Upper lobe of left lung (tissue), 6 donors: ENCODE measurements around the gene ARNT2. TPM values are rescaled to one million over a fixed set of nuclear protein-coding genes. Genes with fewer than 3 reads are reported as not detected.

Experiments used
- ATAC-seq, 2 donors: fragments of 200-7000 bp; cut with Tn5 transposase; one replicate each; pipeline ENCODE4 v1.9.1; 2022; ENCODE audit warnings: mild to moderate bottlenecking in 2 of 2, moderate library complexity in 2 of 2; ENCODE audit not compliant: low FRiP score in 2 of 2
- DNase-seq, 2 donors: peaks; one replicate each; pipeline ENCODE4 v3.0.0-alpha.2; 2019 to 2020
- H3K27ac ChIP-seq, 4 donors: fragments of 200-600 bp; sonication (generic); one replicate each; pipeline ENCODE4 v1.5.1; 2016 to 2019
- H3K27me3 ChIP-seq, 4 donors: fragments of 200-600 bp; sonication (generic); one replicate each; pipeline ENCODE4 v1.5.1; 2017 to 2019
- H3K36me3 ChIP-seq, 4 donors: fragments of 200-600 bp; sonication (generic); one replicate each; pipeline ENCODE4 v1.5.1; 2016 to 2019
- H3K4me1 ChIP-seq, 4 donors: fragments of 200-600 bp; sonication (generic); one replicate each; pipeline ENCODE4 v1.5.1; 2018 to 2019
- H3K4me3 ChIP-seq, 4 donors: fragments of 200-600 bp; sonication (generic); one replicate each; pipeline ENCODE4 v1.5.1; 2017 to 2019; ENCODE audit warnings: mild to moderate bottlenecking in 2 of 4, moderate library complexity in 1 of 4
- H3K9me3 ChIP-seq, 4 donors: fragments of 200-600 bp; sonication (generic); one replicate each; pipeline ENCODE4 v1.5.1; 2018 to 2019
- EP300 ChIP-seq, 4 donors: sonication (generic); formaldehyde crosslinking; IDR thresholded peaks; one replicate each; pipeline ENCODE4 v1.5.1; 2017; ENCODE audit warnings: antibody characterized with exemption in 4 of 4, control low read depth in 2 of 4
- POLR2A ChIP-seq, 4 donors: fragments of 450-650 bp; IDR thresholded peaks; one replicate each; pipeline ENCODE4 v1.5.1; 2016 to 2017; ENCODE audit warnings: antibody characterized with exemption in 4 of 4, mild to moderate bottlenecking in 2 of 4
- POLR2AphosphoS5 ChIP-seq, 2 donors: sonication (generic); formaldehyde crosslinking; IDR thresholded peaks; one replicate each; pipeline ENCODE4 v1.5.1; 2017; ENCODE audit warnings: antibody characterized with exemption in 2 of 2
- WGBS, 2 donors: methylation state at CpG; one replicate each; pipeline ENCODE4 v1.1.5; 2017 to 2018; 5-methylcytosine and 5-hydroxymethylcytosine counted together
- total RNA-seq, 6 donors: library from RNA; depleted of rRNA in 4 of 6; stranded (reverse); fragments of >200 nt in 4 of 6; gene quantifications; one replicate each; pipeline versions ENCODE4 v1.1.0 to v1.2.1, GENCODE V29; 2016 to 2021
- TF ChIP-seq, protein P1 (sequence below), 6 experiments: fragments of 450-650 bp in 4 of 6; fragments of 200-600 bp in 2 of 6; sonication (generic) in 2 of 6; IDR thresholded peaks; one replicate each; pipeline ENCODE4 v1.5.1; 2016 to 2019; ENCODE audit warnings: antibody characterized with exemption in 6 of 6
- donor health status: DM: no; HTN: no; CAD: no; lungs with moderate emphysema.
- donor health status: DM: no; HTN: yes; CAD: no; lungs with severe emphysema.

Gene ARNT2
- total RNA-seq, 6 donors from 2014 or later: 4.7 to 26.9 (median 8.4) TPM

DNA sequence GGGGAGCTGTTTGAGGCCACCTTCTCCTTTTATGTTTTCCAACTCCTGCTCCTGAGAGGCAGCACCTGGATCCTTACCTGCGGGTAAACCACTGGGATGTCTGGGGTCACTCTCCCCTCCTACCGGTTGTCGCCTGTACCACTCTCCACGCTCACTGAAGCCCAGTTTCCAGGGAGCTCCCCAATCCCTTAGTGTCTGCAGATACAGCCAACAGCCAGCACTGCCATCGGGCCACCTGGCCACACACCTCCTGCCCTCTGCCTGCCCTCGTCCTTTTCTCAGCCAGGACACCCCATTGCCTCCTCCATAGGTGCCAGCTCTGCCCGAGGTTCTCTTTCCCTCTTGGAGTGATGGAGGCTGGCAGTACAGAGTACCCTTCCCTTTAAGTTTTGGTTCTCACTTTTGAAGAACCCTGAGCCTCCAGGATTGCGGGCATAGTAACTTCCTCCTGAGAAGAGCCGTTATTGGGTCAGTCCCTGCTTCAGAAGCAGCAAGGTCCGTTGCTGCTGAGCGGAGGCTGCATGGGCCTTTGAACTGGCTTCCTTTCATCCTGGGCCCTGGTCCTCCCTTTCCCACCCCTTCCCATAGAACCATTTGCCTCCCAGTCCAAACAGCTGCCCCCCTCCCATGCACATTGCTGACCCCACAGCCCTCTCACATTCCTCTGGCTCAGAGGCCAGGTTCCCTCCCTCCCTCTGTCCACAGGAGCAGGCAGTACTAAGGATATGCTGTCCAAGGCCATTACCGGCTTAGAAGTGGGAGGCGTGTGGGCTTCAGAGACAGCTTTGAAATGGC is 30.9 kb downstream of the ARNT2 start:
- Histone ChIP-seq H3K27me3 (no peaks in the 10 kb centered on the region), H3K4me1 (peaks cover 0 to 6% (median 0%) of the 10 kb centered on the region in 4 donors), H3K4me3 (no peak overlapping the region), H3K36me3 (no peaks in the 10 kb centered on the region), H3K9me3 (no peaks in the 10 kb centered on the region), H3K27ac (no peak overlapping the region)
- WGBS, 2 donors: 76 to 77% methylated on average over 13 of the region's 13 CpGs
- TF ChIP-seq, protein P1, sequence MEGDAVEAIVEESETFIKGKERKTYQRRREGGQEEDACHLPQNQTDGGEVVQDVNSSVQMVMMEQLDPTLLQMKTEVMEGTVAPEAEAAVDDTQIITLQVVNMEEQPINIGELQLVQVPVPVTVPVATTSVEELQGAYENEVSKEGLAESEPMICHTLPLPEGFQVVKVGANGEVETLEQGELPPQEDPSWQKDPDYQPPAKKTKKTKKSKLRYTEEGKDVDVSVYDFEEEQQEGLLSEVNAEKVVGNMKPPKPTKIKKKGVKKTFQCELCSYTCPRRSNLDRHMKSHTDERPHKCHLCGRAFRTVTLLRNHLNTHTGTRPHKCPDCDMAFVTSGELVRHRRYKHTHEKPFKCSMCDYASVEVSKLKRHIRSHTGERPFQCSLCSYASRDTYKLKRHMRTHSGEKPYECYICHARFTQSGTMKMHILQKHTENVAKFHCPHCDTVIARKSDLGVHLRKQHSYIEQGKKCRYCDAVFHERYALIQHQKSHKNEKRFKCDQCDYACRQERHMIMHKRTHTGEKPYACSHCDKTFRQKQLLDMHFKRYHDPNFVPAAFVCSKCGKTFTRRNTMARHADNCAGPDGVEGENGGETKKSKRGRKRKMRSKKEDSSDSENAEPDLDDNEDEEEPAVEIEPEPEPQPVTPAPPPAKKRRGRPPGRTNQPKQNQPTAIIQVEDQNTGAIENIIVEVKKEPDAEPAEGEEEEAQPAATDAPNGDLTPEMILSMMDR (IDR thresholded peaks at IDR 0.05): no peak
- TF ChIP-seq POLR2AphosphoS5 (IDR thresholded peaks at IDR 0.05) (no peak), POLR2A (IDR thresholded peaks at IDR 0.05) (no peak), EP300 (IDR thresholded peaks at IDR 0.05) (no peak)
- ATAC-seq (peak in 1 of 2 donors; percentile 30), DNase-seq (no peak)

DNA sequence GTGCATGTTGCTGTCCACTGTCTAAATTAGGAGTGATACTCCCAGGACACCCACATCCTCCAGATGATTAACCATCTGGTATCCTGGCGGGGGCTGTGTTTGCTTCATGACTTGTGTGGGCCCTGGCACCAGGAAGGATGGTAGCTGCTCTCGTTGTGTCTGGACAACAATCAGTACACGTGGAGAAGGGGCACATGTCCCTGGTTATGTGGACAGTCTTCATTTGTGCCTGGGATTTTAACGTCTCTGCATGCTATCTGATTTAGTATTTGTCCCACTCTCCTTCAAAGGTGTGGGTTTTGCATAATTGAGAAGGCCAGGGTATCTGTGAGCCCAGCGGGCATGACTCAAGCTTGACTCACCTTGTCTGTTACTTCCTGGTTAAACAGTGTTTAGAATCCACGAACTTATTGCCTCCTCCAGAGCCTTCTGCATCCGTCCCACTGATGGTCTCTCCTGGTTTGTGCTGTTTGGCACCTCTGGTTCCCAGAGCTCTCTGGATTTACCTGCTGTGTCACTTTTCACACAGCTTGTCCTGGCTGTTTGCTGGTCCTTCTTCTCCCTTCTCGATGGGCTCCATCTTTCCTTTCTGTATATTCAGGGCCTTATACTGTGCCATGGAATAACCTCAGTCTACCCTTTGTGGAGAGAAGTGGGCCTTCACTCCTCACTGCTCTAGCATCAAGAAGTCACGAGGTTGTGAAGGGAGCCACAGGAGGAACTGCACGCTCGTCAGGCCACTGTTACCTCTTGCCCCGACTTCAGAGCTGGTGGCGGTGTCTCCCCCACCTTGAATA is 32.5 kb downstream of the ARNT2 start:
- ATAC-seq (no peak), DNase-seq (no peak)

DNA sequence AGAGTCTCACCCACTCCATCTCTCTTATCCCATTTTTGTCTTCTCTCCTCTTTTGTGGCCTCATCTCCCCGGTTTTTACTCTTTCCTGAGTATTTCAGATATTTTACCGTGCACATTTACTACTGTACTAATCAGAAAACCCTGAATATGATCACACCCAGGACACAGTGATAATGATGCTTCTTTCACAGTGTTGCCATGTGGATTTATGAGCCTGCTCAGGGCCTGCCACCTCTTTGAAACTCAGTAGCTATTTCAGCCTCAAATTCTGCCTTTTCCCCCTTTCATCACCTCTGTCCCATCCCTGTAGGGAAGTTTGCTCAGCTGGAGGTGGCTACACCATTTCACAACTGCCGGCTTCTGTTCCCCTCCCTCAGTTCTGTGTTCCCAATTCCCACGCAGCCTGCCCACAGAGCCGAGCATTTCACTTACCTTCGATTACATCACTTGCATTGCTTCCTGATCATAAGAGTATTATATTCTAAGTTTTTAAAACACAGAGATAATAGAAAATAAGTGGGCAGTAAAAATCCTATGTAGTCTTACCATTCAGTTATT is 33.2 kb downstream of the ARNT2 start:
- TF ChIP-seq, protein P1 (IDR thresholded peaks at IDR 0.05): no peak
- TF ChIP-seq EP300 (IDR thresholded peaks at IDR 0.05): no peak
- TF ChIP-seq POLR2A (IDR thresholded peaks at IDR 0.05): no peak
- TF ChIP-seq POLR2AphosphoS5 (IDR thresholded peaks at IDR 0.05): no peak
- Histone ChIP-seq H3K27me3 (no peaks in the 10 kb centered on the region), H3K36me3 (no peaks in the 10 kb centered on the region), H3K4me1 (peaks cover 0 to 6% (median 0%) of the 10 kb centered on the region in 4 donors), H3K9me3 (no peaks in the 10 kb centered on the region), H3K4me3 (no peak overlapping the region), H3K27ac (no peak overlapping the region)
- 60 to 61% methylated on average over 6 of the region's 6 CpGs for WGBS, 2 donors
- peak in 1 of 2 donors; percentile 32 for ATAC-seq
- no peak for DNase-seq

More for the DNA sequence above, 32.5 kb downstream of the ARNT2 start:
- no peaks in the 10 kb centered on the region for H3K27me3 ChIP-seq
- no peak overlapping the region for H3K4me3 ChIP-seq
- no peak overlapping the region for H3K27ac ChIP-seq
- H3K36me3 ChIP-seq: no peaks in the 10 kb centered on the region
- no peaks in the 10 kb centered on the region for H3K9me3 ChIP-seq
- WGBS, 2 donors: 72 to 87% methylated on average over 11 to 13 of the region's 13 CpGs
- peaks cover 0 to 6% (median 0%) of the 10 kb centered on the region in 4 donors for H3K4me1 ChIP-seq
- TF ChIP-seq EP300 (IDR thresholded peaks at IDR 0.05): no peak
- TF ChIP-seq POLR2A (IDR thresholded peaks at IDR 0.05): no peak
- no peak for TF ChIP-seq POLR2AphosphoS5 (IDR thresholded peaks at IDR 0.05)
- TF ChIP-seq, protein P1 (IDR thresholded peaks at IDR 0.05): no peak

DNA sequence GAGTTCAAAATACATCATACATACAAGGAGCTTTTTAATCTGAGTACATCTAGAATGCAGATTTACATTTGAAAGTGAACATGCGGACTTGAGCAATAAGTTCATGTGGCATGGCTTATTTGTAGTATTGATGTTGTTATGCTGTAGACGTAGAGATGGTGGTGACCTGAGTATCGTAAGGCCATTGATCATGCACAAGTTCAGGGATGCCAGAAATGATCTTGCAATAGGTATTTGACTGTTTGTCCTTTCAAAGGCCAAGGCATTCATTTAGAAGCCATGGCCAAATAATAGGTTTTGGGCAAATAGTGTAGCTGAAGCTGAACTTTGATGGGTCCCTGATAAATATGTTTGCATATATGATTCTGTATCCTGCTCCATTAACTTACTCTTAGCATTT is 35.0 kb downstream of the ARNT2 start:
- Histone ChIP-seq H3K36me3 (no peaks in the 10 kb centered on the region), H3K9me3 (no peaks in the 10 kb centered on the region), H3K27me3 (no peaks in the 10 kb centered on the region), H3K4me1 (peaks cover 0 to 6% (median 0%) of the 10 kb centered on the region in 4 donors), H3K4me3 (no peak overlapping the region), H3K27ac (no peak overlapping the region)
- DNase-seq (no peak), ATAC-seq (no peak)
- TF ChIP-seq EP300 (IDR thresholded peaks at IDR 0.05): no peak
- TF ChIP-seq, protein P1 (IDR thresholded peaks at IDR 0.05): no peak
- no peak for TF ChIP-seq POLR2A (IDR thresholded peaks at IDR 0.05)
- TF ChIP-seq POLR2AphosphoS5 (IDR thresholded peaks at IDR 0.05): no peak
- WGBS, 2 donors: 84 to 93% methylated on average over 3 of the region's 3 CpGs
